Osteoblast (primary cell): ENCODE results near the gene SARS2. TPM values are rescaled to one million over a fixed set of nuclear protein-coding genes. Genes with fewer than 3 reads are reported as not detected.
A peak's percentile ranks its signal among the peaks of the same experiment; 100 is the strongest.
"Not testable (repeated sequence)": the region's sequence is repeated elsewhere in the genome, so short reads cannot be mapped to it uniquely, and the experiment has no call there.

ENCODE experiments used
- DNase-seq: peaks from one replicate; pipeline ENCODE4 v3.0.0; 2011; ENCODE audit warnings: low spot score, mixed read lengths; ENCODE audit not compliant: insufficient read length; ENCODE audit errors: missing footprints
- H2AFZ ChIP-seq: 2 replicates; pipeline ENCODE4 v1.6.0; 2011; ENCODE audit warnings: mild to moderate bottlenecking, low read length
- H3K27ac ChIP-seq: 2 replicates; pipeline ENCODE4 v1.5.1; 2011; ENCODE audit warnings: mild to moderate bottlenecking, low read depth, low read length, moderate library complexity
- H3K27me3 ChIP-seq: 2 replicates; pipeline ENCODE4 v1.6.0; 2012; ENCODE audit warnings: mild to moderate bottlenecking, control low read depth, inconsistent platforms, low read length, moderate library complexity; ENCODE audit not compliant: insufficient read depth
- H3K36me3 ChIP-seq: 2 replicates; pipeline ENCODE4 v1.5.1; 2011; ENCODE audit warnings: mild to moderate bottlenecking, low read length, control low read depth, moderate library complexity; ENCODE audit not compliant: insufficient read depth
- H3K4me1 ChIP-seq: 2 replicates; pipeline ENCODE4 v1.5.1; 2011; ENCODE audit warnings: mild to moderate bottlenecking, low read length, control low read depth, moderate library complexity; ENCODE audit not compliant: insufficient read depth
- H3K4me2 ChIP-seq: 2 replicates; pipeline ENCODE4 v1.6.0; 2011; ENCODE audit warnings: mild to moderate bottlenecking, low read length; ENCODE audit not compliant: insufficient read depth
- H3K4me3 ChIP-seq: fragments of 200-600 bp; sonication (generic); 3 replicates; pipeline ENCODE4 v1.5.1; 2012; ENCODE audit warnings: mild to moderate bottlenecking, low read length, inconsistent platforms; ENCODE audit not compliant: insufficient read depth
- H3K79me2 ChIP-seq: 2 replicates; pipeline ENCODE4 v1.6.0; 2012; ENCODE audit warnings: mild to moderate bottlenecking, low read length, control low read depth, inconsistent platforms; ENCODE audit not compliant: insufficient read depth
- H3K9me3 ChIP-seq: 2 replicates; pipeline ENCODE4 v1.5.1; 2011; ENCODE audit warnings: low read depth, low read length, control low read depth
- H4K20me1 ChIP-seq: 2 replicates; pipeline ENCODE4 v1.6.0; 2012; ENCODE audit warnings: mild to moderate bottlenecking, low read length, control low read depth; ENCODE audit not compliant: insufficient read depth
- total RNA-seq: library from RNA; depleted of rRNA; stranded (reverse); fragments of >200 nt; gene quantifications from 2 replicates; pipeline ENCODE4 v1.2.3, GENCODE V29; 2012
- TF ChIP-seq, protein P1 (sequence below): IDR thresholded peaks from 2 replicates; pipeline ENCODE4 v1.5.1; 2011; ENCODE audit warnings: mild to moderate bottlenecking, low read depth, low read length, moderate library complexity; ENCODE audit errors: extremely low read depth

SARS2 gene
- total RNA-seq, 1 donor = 21.7 TPM

DNA sequence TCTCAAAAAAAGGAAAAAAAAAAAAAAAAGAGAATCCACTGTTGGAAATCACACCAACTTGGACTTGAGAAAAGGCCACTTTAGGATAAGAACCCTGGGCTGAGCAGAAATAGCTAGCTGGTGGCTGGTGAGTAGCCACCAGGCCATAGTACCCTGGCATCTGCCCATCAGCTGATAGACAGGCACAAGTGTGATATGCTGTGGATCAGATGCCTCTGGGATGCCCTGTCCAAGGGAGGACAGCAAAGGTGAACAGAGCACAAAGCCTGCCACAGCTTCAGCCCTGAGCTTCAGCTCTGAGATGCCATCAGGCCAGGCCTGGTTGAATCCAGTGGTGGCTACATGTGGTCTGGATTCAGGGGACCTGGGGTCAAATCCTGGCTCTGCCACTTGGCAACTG lies 39.9 kb downstream of the SARS2 start:
- Histone ChIP-seq H3K9me3 (no peaks in the 10 kb centered on the region), H3K4me1 (no peaks in the 10 kb centered on the region), H2AFZ (no peak overlapping the region), H3K27me3 (no peaks in the 10 kb centered on the region), H3K36me3 (peaks cover 7% of the 10 kb centered on the region), H3K79me2 (peaks cover 8% of the 10 kb centered on the region), H3K4me2 (no peak overlapping the region), H3K4me3 (no peak overlapping the region), H3K27ac (no peak overlapping the region), H4K20me1 (no peaks in the 10 kb centered on the region)
- TF ChIP-seq, protein P1, sequence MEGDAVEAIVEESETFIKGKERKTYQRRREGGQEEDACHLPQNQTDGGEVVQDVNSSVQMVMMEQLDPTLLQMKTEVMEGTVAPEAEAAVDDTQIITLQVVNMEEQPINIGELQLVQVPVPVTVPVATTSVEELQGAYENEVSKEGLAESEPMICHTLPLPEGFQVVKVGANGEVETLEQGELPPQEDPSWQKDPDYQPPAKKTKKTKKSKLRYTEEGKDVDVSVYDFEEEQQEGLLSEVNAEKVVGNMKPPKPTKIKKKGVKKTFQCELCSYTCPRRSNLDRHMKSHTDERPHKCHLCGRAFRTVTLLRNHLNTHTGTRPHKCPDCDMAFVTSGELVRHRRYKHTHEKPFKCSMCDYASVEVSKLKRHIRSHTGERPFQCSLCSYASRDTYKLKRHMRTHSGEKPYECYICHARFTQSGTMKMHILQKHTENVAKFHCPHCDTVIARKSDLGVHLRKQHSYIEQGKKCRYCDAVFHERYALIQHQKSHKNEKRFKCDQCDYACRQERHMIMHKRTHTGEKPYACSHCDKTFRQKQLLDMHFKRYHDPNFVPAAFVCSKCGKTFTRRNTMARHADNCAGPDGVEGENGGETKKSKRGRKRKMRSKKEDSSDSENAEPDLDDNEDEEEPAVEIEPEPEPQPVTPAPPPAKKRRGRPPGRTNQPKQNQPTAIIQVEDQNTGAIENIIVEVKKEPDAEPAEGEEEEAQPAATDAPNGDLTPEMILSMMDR = no peak
- DNase-seq = no peak

DNA sequence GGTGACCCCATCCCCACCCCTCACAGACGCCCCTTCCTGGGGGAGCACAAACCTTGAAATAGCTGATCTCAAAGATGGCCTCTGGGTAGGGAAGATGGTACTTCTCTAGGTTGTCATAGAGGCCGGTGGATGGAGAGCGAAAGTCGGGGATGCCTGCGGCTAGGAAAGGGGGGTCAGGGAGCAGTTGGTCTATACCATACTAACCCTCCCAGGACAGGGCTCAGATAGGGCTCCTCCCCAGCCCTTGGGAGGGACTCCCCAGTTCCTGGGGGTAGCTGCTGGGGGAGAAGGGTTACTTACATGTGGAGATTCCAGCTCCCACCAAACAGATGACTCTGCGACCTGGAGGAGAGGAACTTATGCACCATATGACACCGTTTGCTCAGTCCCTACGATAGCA lies 40.8 kb downstream of the SARS2 start:
- Histone ChIP-seq H3K79me2 (peaks cover 4% of the 10 kb centered on the region), H3K36me3 (peaks cover 7% of the 10 kb centered on the region), H3K27ac (no peak overlapping the region), H4K20me1 (no peaks in the 10 kb centered on the region), H3K4me3 (no peak overlapping the region), H3K9me3 (no peaks in the 10 kb centered on the region), H2AFZ (no peak overlapping the region), H3K4me1 (no peaks in the 10 kb centered on the region), H3K27me3 (no peaks in the 10 kb centered on the region), H3K4me2 (no peak overlapping the region)
- TF ChIP-seq, protein P1 = no peak
- peak; percentile 78 for DNase-seq

DNA sequence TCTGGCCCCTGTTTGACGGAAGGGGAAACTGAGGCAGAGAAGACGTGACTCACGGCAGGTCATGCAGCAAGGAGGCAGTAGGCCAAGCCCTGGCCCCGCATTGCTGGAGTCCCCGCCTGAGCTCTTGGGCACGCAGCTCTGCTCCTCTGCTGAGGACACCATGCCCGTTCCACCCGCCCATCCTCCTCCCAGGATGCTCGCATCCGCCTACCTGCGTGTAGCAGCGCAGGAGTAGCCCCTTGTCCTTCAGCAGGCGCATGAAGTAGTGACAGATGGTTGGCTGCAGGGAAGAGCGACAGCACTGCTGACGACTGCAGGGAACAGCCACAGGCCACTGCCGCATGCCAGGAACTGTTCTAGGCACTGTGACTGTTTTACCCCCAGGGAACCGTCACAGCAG lies 41.7 kb downstream of the SARS2 start:
- H3K36me3 ChIP-seq = peaks cover 7% of the 10 kb centered on the region
- no peak overlapping the region for H3K27ac ChIP-seq
- no peak overlapping the region for H3K4me3 ChIP-seq
- no peaks in the 10 kb centered on the region for H3K4me1 ChIP-seq
- H4K20me1 ChIP-seq = no peaks in the 10 kb centered on the region
- TF ChIP-seq, protein P1 = no peak
- no peak overlapping the region for H2AFZ ChIP-seq
- no peaks in the 10 kb centered on the region for H3K9me3 ChIP-seq
- no peak overlapping the region for H3K4me2 ChIP-seq
- H3K27me3 ChIP-seq = no peaks in the 10 kb centered on the region
- DNase-seq = no peak
- no peaks in the 10 kb centered on the region for H3K79me2 ChIP-seq

DNA sequence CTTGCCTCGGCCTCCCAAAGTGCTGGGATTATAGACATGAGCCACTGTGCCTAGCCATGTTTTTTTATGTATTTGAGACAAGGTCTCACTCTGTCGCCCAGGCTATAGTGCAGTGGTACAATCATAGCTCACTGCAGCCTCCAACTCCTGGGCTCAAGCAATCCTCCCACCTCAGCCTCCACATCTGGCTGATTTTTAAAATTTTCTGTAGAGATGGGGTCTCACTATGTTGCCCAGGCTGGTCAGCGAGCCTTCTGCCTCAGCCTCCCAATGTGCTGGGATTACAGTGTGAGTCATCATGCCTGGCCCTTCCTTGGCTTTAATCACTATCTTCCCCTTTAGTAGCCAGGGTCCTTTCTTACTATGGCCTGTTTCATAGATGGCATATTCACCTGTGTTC lies 45.9 kb downstream of the SARS2 start:
- not testable (repeated sequence) for H3K79me2 ChIP-seq, H3K4me3 ChIP-seq

More for the DNA sequence above, 45.9 kb downstream of the SARS2 start:
- not testable (repeated sequence) for H3K27ac ChIP-seq, H2AFZ ChIP-seq, H4K20me1 ChIP-seq, H3K4me2 ChIP-seq, H3K27me3 ChIP-seq, H3K4me1 ChIP-seq, DNase-seq, H3K36me3 ChIP-seq, H3K9me3 ChIP-seq
